Measurements from ENCODE around the gene ANKRD13D.

The ANKRD13D gene

DNA sequence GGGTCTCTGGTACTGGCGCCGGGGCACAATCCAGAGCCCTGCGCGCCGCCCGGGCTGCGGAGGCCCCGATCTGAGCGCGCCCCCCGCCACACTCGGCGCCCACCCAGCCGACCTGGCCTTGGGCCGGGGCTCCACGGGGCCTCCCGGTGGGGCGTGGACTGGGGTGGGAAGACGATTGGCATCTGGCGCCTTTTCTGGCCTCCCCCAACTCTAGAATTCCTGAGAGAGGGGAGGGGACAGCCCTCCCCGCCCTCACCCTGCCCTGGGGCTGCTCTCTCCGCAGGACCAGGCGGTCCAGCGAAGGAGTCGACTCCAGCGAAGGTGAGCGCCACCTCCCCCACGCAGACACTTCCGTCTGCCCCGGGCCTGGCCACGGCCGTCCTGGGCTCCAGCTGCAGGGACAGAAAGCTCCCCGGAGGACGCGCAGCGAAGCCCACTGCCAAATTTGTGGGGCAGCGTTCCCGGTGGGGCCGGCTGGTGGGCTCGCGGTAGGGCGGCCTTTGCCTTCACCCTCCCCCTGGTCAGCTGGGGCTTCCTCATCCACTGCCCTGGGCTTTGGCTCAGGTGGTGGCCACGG is 14.8 kb downstream of the ANKRD13D start:
- in situ Hi-C loops (cut with MboI; ENCODE audit: low pct_unique_long_range_greater_than_20kb, low sequenced_read_pairs, unreplicated experiment), result no loop called here
- no peak for TF ChIP-seq CTCF (IDR thresholded peaks at IDR 0.05; ENCODE audit: extremely low read depth, insufficient read depth, missing control alignments)
- DNase-seq (ENCODE audit: low spot score), result no peak

DNA sequence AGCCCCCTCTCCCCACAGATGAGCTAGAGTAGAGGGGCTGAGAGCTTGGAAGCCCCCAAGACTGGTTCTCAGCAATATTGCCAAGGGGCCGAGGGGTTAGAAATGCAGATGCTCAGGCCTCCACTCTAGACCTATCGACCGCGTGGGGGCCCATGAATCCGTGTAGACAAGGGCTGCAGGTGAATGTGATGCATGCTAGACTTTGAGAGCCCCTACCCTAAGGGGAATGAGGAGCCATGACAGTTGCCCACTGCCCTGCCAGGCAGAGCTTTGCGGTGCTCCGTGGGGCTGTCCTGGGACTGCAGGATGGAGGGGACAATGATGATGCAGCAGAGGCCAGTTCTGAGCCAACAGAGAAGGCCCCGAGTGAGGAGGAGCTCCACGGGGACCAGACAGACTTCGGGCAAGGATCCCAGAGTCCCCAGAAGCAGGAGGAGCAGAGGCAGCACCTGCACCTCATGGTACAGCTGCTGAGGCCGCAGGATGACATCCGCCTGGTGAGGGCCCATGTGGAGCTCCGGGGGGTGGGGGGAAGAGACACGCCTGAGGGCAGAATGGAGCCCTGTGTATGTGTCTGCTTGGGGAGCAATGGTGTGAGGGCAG is 15.5 kb downstream of the ANKRD13D start:
- no peak for DNase-seq (ENCODE audit: low spot score)
- in situ Hi-C loops (cut with MboI; ENCODE audit: low pct_unique_long_range_greater_than_20kb, low sequenced_read_pairs, unreplicated experiment), result no loop called here
- no peak for TF ChIP-seq CTCF (IDR thresholded peaks at IDR 0.05; ENCODE audit: extremely low read depth, insufficient read depth, missing control alignments)

DNA sequence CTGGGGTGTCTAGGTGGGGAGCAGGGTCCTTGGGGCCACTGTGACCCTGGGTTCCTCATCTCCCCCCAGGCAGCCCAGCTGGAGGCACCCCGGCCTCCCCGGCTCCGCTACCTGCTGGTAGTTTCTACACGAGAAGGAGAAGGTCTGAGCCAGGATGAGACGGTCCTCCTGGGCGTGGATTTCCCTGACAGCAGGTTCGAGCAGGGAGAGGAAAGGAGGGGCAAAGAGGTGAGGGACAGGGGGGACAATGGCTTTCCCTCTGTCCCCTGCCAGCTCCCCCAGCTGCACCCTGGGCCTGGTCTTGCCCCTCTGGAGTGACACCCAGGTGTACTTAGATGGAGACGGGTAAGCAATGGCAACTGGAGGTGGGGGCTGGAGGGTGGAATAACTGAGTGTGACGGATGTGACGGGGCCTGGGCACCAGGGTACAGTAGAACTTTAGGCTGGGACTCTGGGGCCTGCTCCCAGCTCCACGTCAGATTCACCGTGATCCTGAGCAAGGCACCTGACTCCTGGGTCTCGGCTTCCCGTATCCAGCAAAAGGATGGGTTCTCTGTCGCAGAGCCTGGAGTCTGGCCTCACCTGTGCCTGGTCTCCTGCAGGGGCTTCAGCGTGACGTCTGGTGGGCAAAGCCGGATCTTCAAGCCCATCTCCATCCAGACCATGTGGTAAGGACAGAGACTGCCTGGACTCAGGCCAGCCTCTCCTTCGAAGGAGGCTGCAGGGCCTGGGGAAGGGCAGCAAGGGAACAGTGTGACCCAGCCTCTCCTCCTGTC is 17.9 kb downstream of the ANKRD13D start:
- DNase-seq (ENCODE audit: low spot score), result no peak
- TF ChIP-seq CTCF (IDR thresholded peaks at IDR 0.05; ENCODE audit: extremely low read depth, insufficient read depth, missing control alignments), result no peak
- in situ Hi-C loops (cut with MboI; ENCODE audit: low pct_unique_long_range_greater_than_20kb, low sequenced_read_pairs, unreplicated experiment), result no loop called here

GRCh38 chr11:67307545-67308001 is 18.5 kb downstream of the ANKRD13D start:
- no peak for TF ChIP-seq CTCF (IDR thresholded peaks at IDR 0.05; ENCODE audit: extremely low read depth, insufficient read depth, missing control alignments)
- in situ Hi-C loops (cut with MboI; ENCODE audit: low pct_unique_long_range_greater_than_20kb, low sequenced_read_pairs, unreplicated experiment), result no loop called here
- no peak for DNase-seq (ENCODE audit: low spot score)

GRCh38 chr11:67308031-67308866 is 19.1 kb downstream of the ANKRD13D start:
- no peak for DNase-seq (ENCODE audit: low spot score)
- in situ Hi-C loops (cut with MboI; ENCODE audit: low pct_unique_long_range_greater_than_20kb, low sequenced_read_pairs, unreplicated experiment), result no loop called here
- TF ChIP-seq CTCF (IDR thresholded peaks at IDR 0.05; ENCODE audit: extremely low read depth, insufficient read depth, missing control alignments), result no peak

DNA sequence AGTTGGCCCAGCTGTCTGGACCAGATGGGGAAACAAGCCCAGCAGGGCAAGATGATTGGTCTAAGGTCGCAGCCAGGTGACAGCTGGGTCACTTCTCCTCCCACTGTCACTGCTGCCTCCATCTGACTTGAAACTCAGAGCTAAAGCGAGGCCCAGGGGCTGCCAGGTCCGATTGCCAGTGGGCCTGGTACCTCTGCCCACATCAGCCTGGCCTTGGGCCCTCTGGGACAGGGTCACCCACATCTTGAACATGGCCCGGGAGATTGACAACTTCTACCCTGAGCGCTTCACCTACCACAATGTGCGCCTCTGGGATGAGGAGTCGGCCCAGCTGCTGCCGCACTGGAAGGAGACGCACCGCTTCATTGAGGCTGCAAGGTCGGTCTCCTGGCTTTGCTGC is 20.1 kb downstream of the ANKRD13D start:
- no peak for DNase-seq (ENCODE audit: low spot score)
- in situ Hi-C loops (cut with MboI; ENCODE audit: low pct_unique_long_range_greater_than_20kb, low sequenced_read_pairs, unreplicated experiment), result no loop called here
- no peak for TF ChIP-seq CTCF (IDR thresholded peaks at IDR 0.05; ENCODE audit: extremely low read depth, insufficient read depth, missing control alignments)
